DND-41 (cell line): ENCODE measurements around the gene ALDH1L1.
A peak's percentile ranks its signal among the peaks of the same experiment; 100 is the strongest.

Source experiments
- ATAC-seq: fragments of 200-7000 bp; cut with Tn5 transposase; 3 replicates; pipeline ENCODE4 v1.9.1; 2021; ENCODE audit warnings: low read depth; ENCODE audit not compliant: insufficient read depth
- DNase-seq: peaks from one replicate; pipeline ENCODE4 v3.0.0-alpha.2; 2020
- H2AFZ ChIP-seq: 2 replicates; pipeline ENCODE4 v1.6.0; 2012; ENCODE audit warnings: low read depth, low read length
- H3K27ac ChIP-seq: 2 replicates; pipeline ENCODE4 v1.5.1; 2012; ENCODE audit warnings: low read length, inconsistent platforms
- H3K27me3 ChIP-seq: fragments of 200-600 bp; sonication (generic); 2 replicates; pipeline ENCODE4 v1.6.0; 2012; ENCODE audit warnings: low read length, mild to moderate bottlenecking, inconsistent platforms; ENCODE audit not compliant: insufficient read depth, poor library complexity
- H3K36me3 ChIP-seq: 2 replicates; pipeline ENCODE4 v1.5.1; 2012; ENCODE audit warnings: low read length, inconsistent platforms; ENCODE audit not compliant: insufficient read depth
- H3K4me1 ChIP-seq: 2 replicates; pipeline ENCODE4 v1.5.1; 2012; ENCODE audit warnings: mild to moderate bottlenecking, low read length; ENCODE audit not compliant: insufficient read depth
- H3K4me2 ChIP-seq: 2 replicates; pipeline ENCODE4 v1.6.0; 2012; ENCODE audit warnings: mild to moderate bottlenecking, moderate library complexity, low read length, inconsistent platforms; ENCODE audit not compliant: insufficient read depth
- H3K4me3 ChIP-seq, 2 experiments: fragments of 200-600 bp in 1 of 2; shearing (Covaris generic) in 1 of 2; 2 replicates each; pipeline ENCODE4 v1.5.1; 2012 to 2016; ENCODE audit warnings: inconsistent platforms in 2 of 2, low read length in 2 of 2, mild to moderate bottlenecking in 2 of 2, low read depth in 1 of 2, moderate library complexity in 1 of 2
- H3K79me2 ChIP-seq: 2 replicates; pipeline ENCODE4 v1.6.0; 2012; ENCODE audit warnings: low read length, inconsistent platforms; ENCODE audit not compliant: insufficient read depth
- H3K9ac ChIP-seq: 2 replicates; pipeline ENCODE4 v1.6.0; 2012; ENCODE audit warnings: low read depth, mild to moderate bottlenecking, inconsistent platforms, low read length, moderate library complexity
- H3K9me3 ChIP-seq: 2 replicates; pipeline ENCODE4 v1.5.1; 2012; ENCODE audit warnings: low read length, moderate library complexity, mild to moderate bottlenecking, inconsistent platforms; ENCODE audit not compliant: insufficient read depth, severe bottlenecking
- H4K20me1 ChIP-seq: 2 replicates; pipeline ENCODE4 v1.6.0; 2012; ENCODE audit warnings: low read length; ENCODE audit not compliant: insufficient read depth
- EZH2 ChIP-seq: IDR thresholded peaks from 3 replicates; pipeline ENCODE4 v1.6.1; 2012; ENCODE audit warnings: borderline replicate concordance, low read depth, mild to moderate bottlenecking, moderate library complexity, low read length, inconsistent platforms; ENCODE audit not compliant: severe bottlenecking
- TF ChIP-seq, protein P1 (sequence below): IDR thresholded peaks from 2 replicates; pipeline ENCODE4 v1.5.1; 2012; ENCODE audit warnings: borderline replicate concordance, low read length, moderate library complexity, mild to moderate bottlenecking; ENCODE audit not compliant: poor library complexity, severe bottlenecking; ENCODE audit errors: extremely low read depth

ALDH1L1 gene

DNA sequence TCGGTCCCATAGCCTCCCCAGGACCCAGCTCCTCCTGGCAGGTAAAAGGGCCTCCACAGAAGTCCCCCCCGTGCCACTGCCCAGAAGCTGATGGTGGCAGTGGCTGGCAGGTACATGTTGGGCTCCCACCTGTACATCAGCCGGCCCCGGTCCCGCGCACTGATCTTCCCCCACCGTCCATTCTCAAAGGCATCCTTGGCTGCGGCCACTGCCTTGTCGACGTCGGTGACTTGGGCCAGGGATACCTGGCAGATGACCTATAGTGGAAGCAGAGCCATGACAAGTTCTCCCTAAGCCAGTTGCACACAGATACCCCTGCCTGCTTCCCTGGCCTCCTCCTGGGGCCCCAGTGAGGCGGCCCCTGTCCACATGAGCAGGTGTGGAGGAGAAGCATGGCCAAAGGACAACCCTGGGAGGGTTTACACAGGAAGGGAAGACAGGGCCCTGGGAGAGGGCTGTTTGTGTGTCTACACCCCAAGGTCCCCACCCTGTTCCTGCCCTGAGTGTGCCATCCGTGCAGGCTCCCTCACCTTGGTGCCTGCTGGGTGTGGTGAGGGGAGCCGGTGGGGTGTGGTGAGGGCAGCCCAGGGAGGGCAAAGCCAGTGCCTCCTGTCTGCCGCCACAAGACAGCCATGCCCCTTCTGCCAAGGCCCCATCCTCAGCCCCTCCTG lies 44.8 kb downstream of the ALDH1L1 start:
- Histone ChIP-seq H3K27ac (no peak overlapping the region), H3K4me2 (no peak overlapping the region), H3K79me2 (no peaks in the 10 kb centered on the region), H3K9ac (no peak overlapping the region), H2AFZ (no peak overlapping the region), H3K36me3 (no peaks in the 10 kb centered on the region), H3K4me1 (no peaks in the 10 kb centered on the region), H3K9me3 (no peaks in the 10 kb centered on the region), H4K20me1 (no peaks in the 10 kb centered on the region), H3K27me3 (peaks cover 4% of the 10 kb centered on the region), H3K4me3 (no peak overlapping the region)
- DNase-seq = no peak
- no peak for TF ChIP-seq EZH2
- TF ChIP-seq, protein P1, sequence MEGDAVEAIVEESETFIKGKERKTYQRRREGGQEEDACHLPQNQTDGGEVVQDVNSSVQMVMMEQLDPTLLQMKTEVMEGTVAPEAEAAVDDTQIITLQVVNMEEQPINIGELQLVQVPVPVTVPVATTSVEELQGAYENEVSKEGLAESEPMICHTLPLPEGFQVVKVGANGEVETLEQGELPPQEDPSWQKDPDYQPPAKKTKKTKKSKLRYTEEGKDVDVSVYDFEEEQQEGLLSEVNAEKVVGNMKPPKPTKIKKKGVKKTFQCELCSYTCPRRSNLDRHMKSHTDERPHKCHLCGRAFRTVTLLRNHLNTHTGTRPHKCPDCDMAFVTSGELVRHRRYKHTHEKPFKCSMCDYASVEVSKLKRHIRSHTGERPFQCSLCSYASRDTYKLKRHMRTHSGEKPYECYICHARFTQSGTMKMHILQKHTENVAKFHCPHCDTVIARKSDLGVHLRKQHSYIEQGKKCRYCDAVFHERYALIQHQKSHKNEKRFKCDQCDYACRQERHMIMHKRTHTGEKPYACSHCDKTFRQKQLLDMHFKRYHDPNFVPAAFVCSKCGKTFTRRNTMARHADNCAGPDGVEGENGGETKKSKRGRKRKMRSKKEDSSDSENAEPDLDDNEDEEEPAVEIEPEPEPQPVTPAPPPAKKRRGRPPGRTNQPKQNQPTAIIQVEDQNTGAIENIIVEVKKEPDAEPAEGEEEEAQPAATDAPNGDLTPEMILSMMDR = no peak
- no peak for ATAC-seq

DNA sequence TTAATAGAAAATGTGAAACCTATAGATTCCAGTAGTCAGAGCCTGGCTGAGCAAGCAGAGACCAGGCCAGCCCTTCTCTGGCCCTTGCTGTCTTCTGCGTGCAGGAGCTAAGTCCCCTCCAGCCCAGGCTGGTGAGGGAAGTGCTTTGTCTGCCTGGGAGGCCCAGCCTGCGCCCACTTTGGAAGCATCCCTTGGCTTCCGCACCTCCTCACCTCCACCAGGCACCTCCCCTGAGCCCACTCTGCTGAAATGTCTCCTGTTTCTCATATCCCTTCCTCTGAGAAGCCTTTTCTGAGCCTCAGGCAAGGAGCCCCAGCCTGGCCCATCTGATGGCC lies 45.3 kb downstream of the ALDH1L1 start:
- Histone ChIP-seq H3K9ac (no peak overlapping the region), H3K9me3 (no peaks in the 10 kb centered on the region), H4K20me1 (no peaks in the 10 kb centered on the region), H3K36me3 (no peaks in the 10 kb centered on the region), H3K79me2 (no peaks in the 10 kb centered on the region), H3K27me3 (peaks cover 4% of the 10 kb centered on the region), H3K4me1 (no peaks in the 10 kb centered on the region), H2AFZ (no peak overlapping the region), H3K4me2 (no peak overlapping the region), H3K27ac (no peak overlapping the region), H3K4me3 (no peak overlapping the region)
- no peak for TF ChIP-seq EZH2
- TF ChIP-seq, protein P1 = no peak
- no peak for DNase-seq
- ATAC-seq = no peak

DNA sequence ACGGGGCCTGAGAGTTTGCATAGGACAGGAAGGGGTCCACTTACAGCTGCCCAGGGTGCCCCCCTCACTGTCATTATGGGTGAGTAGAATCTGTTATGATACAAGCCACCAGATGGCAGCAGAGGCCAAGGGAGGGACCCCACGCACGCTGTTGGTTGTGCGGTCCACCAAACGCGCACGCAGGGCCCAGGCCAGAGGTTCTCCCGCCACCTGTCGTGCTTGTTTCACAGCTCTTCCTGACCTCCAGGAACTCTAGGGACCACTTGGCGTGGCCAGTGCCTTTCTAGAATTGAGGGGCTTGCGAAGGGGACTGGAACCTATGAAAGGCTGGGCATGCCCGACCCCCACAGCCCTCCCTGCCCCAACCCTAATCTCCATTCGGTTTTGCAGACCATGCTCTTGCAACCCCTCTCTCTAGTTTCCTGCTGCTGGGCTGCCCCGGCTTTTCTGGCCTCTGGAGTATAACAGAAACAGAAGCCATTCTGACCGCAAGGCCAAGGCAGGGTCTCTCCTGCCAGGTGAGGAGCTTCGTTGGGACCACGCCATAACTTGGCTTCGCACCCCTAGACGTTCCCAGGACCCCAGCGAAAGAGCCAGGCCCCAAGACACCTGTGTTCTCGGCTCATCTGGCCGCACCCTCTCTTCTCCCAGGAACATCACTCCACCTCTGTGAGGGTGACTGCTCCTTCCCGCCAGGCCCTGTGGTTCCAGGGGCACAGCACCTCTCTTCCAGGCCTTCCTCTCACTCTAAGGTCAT lies 46.0 kb downstream of the ALDH1L1 start:
- H3K79me2 ChIP-seq = no peaks in the 10 kb centered on the region
- H2AFZ ChIP-seq = no peak overlapping the region
- no peaks in the 10 kb centered on the region for H3K36me3 ChIP-seq
- peaks cover 4% of the 10 kb centered on the region for H3K27me3 ChIP-seq
- H3K4me3 ChIP-seq = no peak overlapping the region
- H4K20me1 ChIP-seq = no peaks in the 10 kb centered on the region
- H3K9me3 ChIP-seq = no peaks in the 10 kb centered on the region
- no peak for TF ChIP-seq EZH2
- TF ChIP-seq, protein P1 = peak; percentile 76
- DNase-seq (peak; percentile 56), ATAC-seq (peak; percentile 86)
- no peak overlapping the region for H3K27ac ChIP-seq
- H3K9ac ChIP-seq = no peak overlapping the region
- H3K4me1 ChIP-seq = no peaks in the 10 kb centered on the region
- no peak overlapping the region for H3K4me2 ChIP-seq
